WTC11 (cell line): ENCODE data around the gene TNIK.

Experiments
- CBFB ChIP-seq: sonication (generic); formaldehyde crosslinking; IDR thresholded peaks from 2 replicates; pipeline ENCODE4 v1.8.1; 2022; ENCODE audit warnings: mild to moderate bottlenecking, low read depth, missing genetic modification reagents
- CTCF ChIP-seq: fragments of 200-600 bp; IDR thresholded peaks from 2 replicates; pipeline ENCODE4 v1.8.0; 2022; ENCODE audit warnings: antibody characterized with exemption
- FOXJ3 ChIP-seq: sonication (generic); formaldehyde crosslinking; IDR thresholded peaks from 2 replicates; pipeline ENCODE4 v1.9.0; 2021; ENCODE audit warnings: missing genetic modification reagents, mild to moderate bottlenecking, borderline replicate concordance
- FOXP1 ChIP-seq: sonication (generic); formaldehyde crosslinking; IDR thresholded peaks from 2 replicates; pipeline ENCODE4 v1.8.0; 2022; ENCODE audit warnings: missing genetic modification reagents, mild to moderate bottlenecking, moderate library complexity, borderline replicate concordance
- GRHL2 ChIP-seq: fragments of 250-450 bp; sonication (Bioruptor Pico); IDR thresholded peaks from 2 replicates; pipeline ENCODE4 v1.8.0; 2022; ENCODE audit warnings: mild to moderate bottlenecking, moderate library complexity; ENCODE audit not compliant: insufficient replicate concordance, severe bottlenecking
- IRF1 ChIP-seq: sonication (generic); formaldehyde crosslinking; IDR thresholded peaks from 2 replicates; pipeline ENCODE4 v1.8.0; 2023; ENCODE audit warnings: missing genetic modification reagents
- JUN ChIP-seq: sonication (generic); formaldehyde crosslinking; IDR thresholded peaks from 2 replicates; pipeline ENCODE4 v1.8.0; 2023; ENCODE audit warnings: mild to moderate bottlenecking, missing genetic modification reagents
- NR2C2 ChIP-seq: sonication (generic); formaldehyde crosslinking; IDR thresholded peaks from 2 replicates; pipeline ENCODE4 v1.8.0; 2022; ENCODE audit warnings: mild to moderate bottlenecking, missing genetic modification reagents
- PREB ChIP-seq: sonication (generic); formaldehyde crosslinking; IDR thresholded peaks from 2 replicates; pipeline ENCODE4 v1.8.1; 2022; ENCODE audit warnings: mild to moderate bottlenecking, missing genetic modification reagents, moderate library complexity, borderline replicate concordance

GRCh38 chr3:171160325-171160724 lies 299.9 kb downstream of the TNIK start:
- TF ChIP-seq CBFB (CRISPR knock-in tag) = no peak
- TF ChIP-seq JUN (CRISPR knock-in tag) = no peak
- TF ChIP-seq FOXJ3 (CRISPR knock-in tag) = no peak
- TF ChIP-seq CTCF = no peak
- TF ChIP-seq IRF1 (CRISPR knock-in tag) = no peak
- TF ChIP-seq PREB (CRISPR knock-in tag) = no peak
- no peak for TF ChIP-seq GRHL2 (CRISPR knock-in tag)
- TF ChIP-seq NR2C2 (CRISPR knock-in tag) = no peak
- TF ChIP-seq FOXP1 (CRISPR knock-in tag) = no peak
